OCI-LY3 (cell line): ENCODE measurements around the gene TEPSIN.

ENCODE experiments used
- H2AFZ ChIP-seq: fragments of 200-600, 300-600 bp; shearing (Covaris generic); 2 replicates; pipeline ENCODE4 v1.6.0; 2014; ENCODE audit warnings: antibody characterized with exemption, low read depth, low read length
- H3K27ac ChIP-seq: fragments of 200-600, 300-600 bp; sonication (generic); 2 replicates; pipeline ENCODE4 v1.5.1; 2014; ENCODE audit warnings: mild to moderate bottlenecking, low read length, moderate library complexity, mixed read lengths
- H3K27me3 ChIP-seq: fragments of 200-600, 300-600 bp; sonication (generic); 2 replicates; pipeline ENCODE4 v1.6.1; 2014; ENCODE audit warnings: low read depth, low read length, mixed read lengths
- H3K36me3 ChIP-seq: fragments of 200-600, 300-600 bp; sonication (generic); replicated peaks from 2 replicates; pipeline ENCODE3; 2014; ENCODE audit warnings: low read depth, low read length, mixed read lengths
- H3K4me1 ChIP-seq: fragments of 300-600, 200-600 bp; sonication (generic); 2 replicates; pipeline ENCODE4 v1.6.1; 2014; ENCODE audit warnings: low read length, mixed read lengths
- H3K4me2 ChIP-seq: fragments of 200-600, 300-600 bp; sonication (generic); 2 replicates; pipeline ENCODE4 v1.6.1; 2014; ENCODE audit warnings: low read length, mixed read lengths
- H3K4me3 ChIP-seq: fragments of 300-600, 200-600 bp; sonication (generic); 2 replicates; pipeline ENCODE4 v1.5.1; 2014; ENCODE audit warnings: antibody characterized with exemption, mild to moderate bottlenecking, low read length, moderate library complexity
- H3K79me2 ChIP-seq: fragments of 300-600, 200-600 bp; shearing (Covaris generic); 2 replicates; pipeline ENCODE4 v1.6.1; 2014; ENCODE audit warnings: mild to moderate bottlenecking, low read length, mixed read lengths
- H3K9ac ChIP-seq: fragments of 300-600, 200-600 bp; shearing (Covaris generic); 2 replicates; pipeline ENCODE4 v1.6.0; 2014; ENCODE audit warnings: mild to moderate bottlenecking, low read length, moderate library complexity
- H3K9me3 ChIP-seq: fragments of 200-600, 300-600 bp; shearing (Covaris generic); 2 replicates; pipeline ENCODE4 v1.6.1; 2014; ENCODE audit warnings: low read length, mixed read lengths; ENCODE audit not compliant: insufficient read depth
- H4K20me1 ChIP-seq: fragments of 200-600, 300-600 bp; sonication (generic); 2 replicates; pipeline ENCODE4 v1.6.1; 2016; ENCODE audit warnings: low read length, mixed read lengths; ENCODE audit not compliant: insufficient read depth
- EZH2phosphoT487 ChIP-seq: fragments of 200-600 bp; shearing (Covaris generic); IDR thresholded peaks from 2 replicates; pipeline ENCODE4 v1.6.1; 2018; ENCODE audit warnings: antibody characterized with exemption, mixed run types, low read depth
- TF ChIP-seq, protein P1 (sequence below): fragments of 200-600, 300-600 bp; sonication (generic); IDR thresholded peaks from 2 replicates; pipeline ENCODE4 v1.5.1; 2014; ENCODE audit warnings: antibody characterized with exemption, low read length, low read depth

Gene TEPSIN

DNA sequence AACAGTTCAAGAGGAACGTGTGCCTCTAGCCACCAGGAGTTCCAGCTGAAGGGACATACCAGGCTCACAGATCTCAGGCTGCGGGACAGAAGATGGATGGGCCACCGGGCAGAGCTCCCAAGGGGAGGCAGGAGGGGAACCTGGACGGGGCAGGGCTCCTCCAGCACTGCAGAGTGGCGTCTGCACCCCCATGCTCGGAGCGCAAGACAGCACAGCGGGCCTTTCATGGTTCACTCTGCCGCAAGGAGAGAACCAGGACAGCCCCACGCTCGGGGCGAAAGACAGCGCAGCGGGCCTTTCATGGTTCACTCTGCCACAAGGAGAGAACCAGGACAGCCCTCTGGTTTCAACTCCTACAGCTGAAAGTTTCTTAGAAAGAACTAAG, 35.6 kb upstream of the TEPSIN start:
- Histone ChIP-seq H3K79me2 (no peaks in the 10 kb centered on the region), H3K9ac (no peak overlapping the region), H4K20me1 (no peaks in the 10 kb centered on the region; the same call in 1 of the 2 replicates), H2AFZ (no peak overlapping the region), H3K27me3 (no peaks in the 10 kb centered on the region), H3K4me2 (no peak overlapping the region), H3K9me3 (no peaks in the 10 kb centered on the region), H3K4me3 (no peak overlapping the region), H3K4me1 (no peaks in the 10 kb centered on the region), H3K27ac (no peak overlapping the region), H3K36me3 (peaks cover 36% of the 10 kb centered on the region)
- TF ChIP-seq EZH2phosphoT487 = no peak
- TF ChIP-seq, protein P1, sequence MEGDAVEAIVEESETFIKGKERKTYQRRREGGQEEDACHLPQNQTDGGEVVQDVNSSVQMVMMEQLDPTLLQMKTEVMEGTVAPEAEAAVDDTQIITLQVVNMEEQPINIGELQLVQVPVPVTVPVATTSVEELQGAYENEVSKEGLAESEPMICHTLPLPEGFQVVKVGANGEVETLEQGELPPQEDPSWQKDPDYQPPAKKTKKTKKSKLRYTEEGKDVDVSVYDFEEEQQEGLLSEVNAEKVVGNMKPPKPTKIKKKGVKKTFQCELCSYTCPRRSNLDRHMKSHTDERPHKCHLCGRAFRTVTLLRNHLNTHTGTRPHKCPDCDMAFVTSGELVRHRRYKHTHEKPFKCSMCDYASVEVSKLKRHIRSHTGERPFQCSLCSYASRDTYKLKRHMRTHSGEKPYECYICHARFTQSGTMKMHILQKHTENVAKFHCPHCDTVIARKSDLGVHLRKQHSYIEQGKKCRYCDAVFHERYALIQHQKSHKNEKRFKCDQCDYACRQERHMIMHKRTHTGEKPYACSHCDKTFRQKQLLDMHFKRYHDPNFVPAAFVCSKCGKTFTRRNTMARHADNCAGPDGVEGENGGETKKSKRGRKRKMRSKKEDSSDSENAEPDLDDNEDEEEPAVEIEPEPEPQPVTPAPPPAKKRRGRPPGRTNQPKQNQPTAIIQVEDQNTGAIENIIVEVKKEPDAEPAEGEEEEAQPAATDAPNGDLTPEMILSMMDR = no peak

DNA sequence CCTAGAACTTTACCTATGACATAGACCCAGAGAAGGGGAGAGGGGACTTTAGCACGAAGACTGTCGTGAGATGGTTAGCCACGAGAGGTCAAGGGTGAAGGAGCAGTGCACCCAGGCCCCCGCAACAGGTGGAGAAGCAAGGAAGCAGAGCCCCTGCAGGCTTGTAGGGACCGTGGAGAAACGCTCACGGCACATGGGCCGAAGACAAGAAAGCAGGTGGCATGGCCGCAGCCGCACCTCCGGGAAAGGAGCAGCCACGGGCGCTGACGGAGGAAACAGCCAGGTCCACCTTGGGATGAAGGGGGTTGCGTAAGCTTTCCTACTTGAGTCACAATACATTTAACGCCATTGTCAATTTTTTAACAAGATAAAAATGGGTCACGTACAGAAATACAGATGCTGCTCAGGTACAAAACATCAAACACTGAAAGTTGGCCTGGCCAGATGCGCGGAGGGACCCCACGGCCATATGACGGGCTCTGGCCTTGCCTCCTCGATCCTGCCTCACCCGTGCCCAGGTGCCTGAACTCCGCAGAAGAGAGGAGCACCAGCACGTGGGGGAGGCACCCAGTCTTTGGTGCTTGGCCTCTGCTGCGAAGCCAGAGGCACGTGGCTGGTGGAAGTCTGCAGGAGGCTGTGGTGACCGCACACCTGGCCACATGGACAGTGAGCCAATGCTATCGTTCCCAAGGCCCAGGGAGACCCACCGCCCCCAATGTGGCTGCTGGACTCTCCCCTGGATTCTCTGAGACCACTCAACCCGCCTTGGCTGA, 35.0 kb upstream of the TEPSIN start:
- no peak overlapping the region for H3K4me2 ChIP-seq
- H3K27ac ChIP-seq = no peak overlapping the region
- peaks cover 35% of the 10 kb centered on the region for H3K36me3 ChIP-seq
- no peaks in the 10 kb centered on the region for H3K79me2 ChIP-seq
- H3K9me3 ChIP-seq = no peaks in the 10 kb centered on the region
- no peaks in the 10 kb centered on the region; the same call in 1 of the 2 replicates for H4K20me1 ChIP-seq
- H2AFZ ChIP-seq = no peak overlapping the region
- no peak overlapping the region for H3K4me3 ChIP-seq
- no peaks in the 10 kb centered on the region for H3K4me1 ChIP-seq
- TF ChIP-seq, protein P1 = no peak
- no peak for TF ChIP-seq EZH2phosphoT487
- H3K27me3 ChIP-seq = no peaks in the 10 kb centered on the region
- no peak overlapping the region for H3K9ac ChIP-seq

DNA sequence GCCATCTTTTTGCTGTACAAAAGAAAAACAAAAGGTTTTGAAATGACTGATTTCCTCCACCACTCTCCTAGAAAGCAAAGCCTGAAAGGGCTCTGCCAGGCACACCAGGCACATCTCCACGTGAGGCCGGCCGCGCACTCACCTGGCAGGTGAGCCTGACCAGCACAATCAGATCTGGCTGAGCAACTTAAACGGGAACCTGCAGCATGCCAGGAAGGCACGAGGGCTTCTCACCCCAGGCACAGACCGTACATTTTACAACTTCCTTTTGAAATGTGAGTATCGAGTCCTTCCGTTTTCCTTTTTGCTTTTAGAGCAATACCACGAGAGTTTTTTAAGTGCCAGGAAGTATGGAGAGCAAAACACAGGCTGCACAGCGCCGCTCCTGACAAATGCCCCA, 33.8 kb upstream of the TEPSIN start:
- Histone ChIP-seq H3K27me3 (no peaks in the 10 kb centered on the region), H3K27ac (no peak overlapping the region), H3K4me2 (no peak overlapping the region), H2AFZ (no peak overlapping the region), H3K9ac (no peak overlapping the region), H3K4me3 (no peak overlapping the region), H3K9me3 (no peaks in the 10 kb centered on the region), H4K20me1 (no peaks in the 10 kb centered on the region; the same call in 1 of the 2 replicates), H3K4me1 (no peaks in the 10 kb centered on the region), H3K79me2 (no peaks in the 10 kb centered on the region), H3K36me3 (peaks cover 36% of the 10 kb centered on the region)
- no peak for TF ChIP-seq EZH2phosphoT487
- TF ChIP-seq, protein P1 = no peak

DNA sequence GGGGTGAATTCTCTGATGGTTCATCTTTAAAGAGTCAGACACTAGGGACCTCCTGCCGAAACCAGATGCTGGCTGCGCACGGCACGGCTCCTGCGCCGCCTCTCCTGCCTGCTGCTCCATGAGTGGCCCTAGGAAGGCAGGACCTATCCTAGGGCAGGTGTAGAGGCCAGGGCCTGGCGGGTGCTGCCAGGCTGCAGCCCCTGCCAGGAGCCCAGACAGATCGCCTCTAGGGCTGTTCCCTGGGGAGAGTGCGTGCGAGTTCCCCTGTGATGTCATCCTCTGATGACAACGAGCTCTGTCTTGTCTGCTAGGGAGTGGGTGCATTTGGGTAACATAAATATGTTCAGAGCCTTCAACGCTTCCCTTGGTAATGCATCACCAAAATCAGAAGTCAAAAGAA, 32.4 kb upstream of the TEPSIN start:
- Histone ChIP-seq H3K27ac (no peak overlapping the region), H3K36me3 (peaks cover 31% of the 10 kb centered on the region), H3K9me3 (no peaks in the 10 kb centered on the region), H3K4me2 (no peak overlapping the region), H4K20me1 (no peaks in the 10 kb centered on the region; the same call in 1 of the 2 replicates), H3K4me3 (no peak overlapping the region), H3K79me2 (no peaks in the 10 kb centered on the region), H3K9ac (no peak overlapping the region), H3K4me1 (no peaks in the 10 kb centered on the region), H2AFZ (no peak overlapping the region), H3K27me3 (no peaks in the 10 kb centered on the region)
- no peak for TF ChIP-seq EZH2phosphoT487
- TF ChIP-seq, protein P1 = no peak
